ENCODE measurements around the gene MAP3K6. TPM values are rescaled to one million over a fixed set of nuclear protein-coding genes. Genes with fewer than 3 reads are reported as not detected.

The MAP3K6 gene
- total RNA-seq, 2 donors from 2014 or later = 78.6 to 85.6 TPM

GRCh38 chr1:27363766-27364695, 2.7 kb downstream of the MAP3K6 start:
- Histone ChIP-seq H3K4me3 (no peak overlapping the region), H3K27me3 (replicated peaks; ENCODE audit: insufficient read depth) (no peaks in the 10 kb centered on the region), H3K27ac (peak overlapping the region in 1 of 2 donors; percentile 99), H3K4me1 (ENCODE audit: control insufficient read depth in 1 of 2, low read depth in 2 of 2) (peaks cover 16 to 36% of the 10 kb centered on the region in 2 donors), H3K9me3 (no peaks in the 10 kb centered on the region), H3K36me3 (peaks cover 49% of the 10 kb centered on the region)
- TF ChIP-seq CTCF (IDR thresholded peaks at IDR 0.05) = no peak
- ATAC-seq (ENCODE audit: insufficient number of reproducible peaks, low FRiP score, low read depth) (no peak), DNase-seq (ENCODE audit: low spot score) (no peak)

- Histone ChIP-seq H3K27ac (no peak overlapping the region), H3K9me3 (no peaks in the 10 kb centered on the region), H3K4me3 (no peak overlapping the region), H3K4me1 (ENCODE audit: control insufficient read depth in 1 of 2, low read depth in 2 of 2) (peaks cover 7 to 25% of the 10 kb centered on the region in 2 donors), H3K27me3 (replicated peaks; ENCODE audit: insufficient read depth) (no peaks in the 10 kb centered on the region), H3K36me3 (peaks cover 72% of the 10 kb centered on the region)
- no peak for TF ChIP-seq CTCF (IDR thresholded peaks at IDR 0.05)
- ATAC-seq (ENCODE audit: insufficient number of reproducible peaks, low FRiP score, low read depth) (no peak), DNase-seq (ENCODE audit: low spot score) (no peak)
Measured at GRCh38 chr1:27361553-27361952, 5.2 kb downstream of the MAP3K6 start.

- no peak for TF ChIP-seq CTCF (IDR thresholded peaks at IDR 0.05)
- ATAC-seq (ENCODE audit: insufficient number of reproducible peaks, low FRiP score, low read depth) = no peak
- Histone ChIP-seq H3K9me3 (no peaks in the 10 kb centered on the region), H3K27ac (no peak overlapping the region), H3K36me3 (peaks cover 78% of the 10 kb centered on the region), H3K4me1 (ENCODE audit: control insufficient read depth in 1 of 2, low read depth in 2 of 2) (peaks cover 7 to 25% of the 10 kb centered on the region in 2 donors), H3K27me3 (replicated peaks; ENCODE audit: insufficient read depth) (no peaks in the 10 kb centered on the region), H3K4me3 (no peak overlapping the region)
- no peak for DNase-seq (ENCODE audit: low spot score)
Measured at GRCh38 chr1:27361044-27361402, 5.7 kb downstream of the MAP3K6 start.

GRCh38 chr1:27360159-27361043, 6.4 kb downstream of the MAP3K6 start:
- H3K27me3 ChIP-seq (replicated peaks; ENCODE audit: insufficient read depth) = no peaks in the 10 kb centered on the region
- H3K4me3 ChIP-seq = peak overlapping the region; percentile 49
- ATAC-seq (ENCODE audit: insufficient number of reproducible peaks, low FRiP score, low read depth) (no peak), DNase-seq (ENCODE audit: low spot score) (no peak)
- peaks cover 84% of the 10 kb centered on the region for H3K36me3 ChIP-seq
- H3K9me3 ChIP-seq = no peaks in the 10 kb centered on the region
- no peak overlapping the region for H3K27ac ChIP-seq
- H3K4me1 ChIP-seq (ENCODE audit: control insufficient read depth in 1 of 2, low read depth in 2 of 2) = peaks cover 7 to 25% of the 10 kb centered on the region in 2 donors
- TF ChIP-seq CTCF (IDR thresholded peaks at IDR 0.05) = no peak

- no peak for DNase-seq (ENCODE audit: low spot score)
- no peak for ATAC-seq (ENCODE audit: insufficient number of reproducible peaks, low FRiP score, low read depth)
- Histone ChIP-seq H3K27me3 (replicated peaks; ENCODE audit: insufficient read depth) (no peaks in the 10 kb centered on the region), H3K4me1 (ENCODE audit: control insufficient read depth in 1 of 2, low read depth in 2 of 2) (peaks cover 3 to 21% of the 10 kb centered on the region in 2 donors), H3K27ac (no peak overlapping the region), H3K36me3 (peaks cover 88% of the 10 kb centered on the region), H3K9me3 (no peaks in the 10 kb centered on the region), H3K4me3 (no peak overlapping the region)
- TF ChIP-seq CTCF (IDR thresholded peaks at IDR 0.05) = no peak
Measured at GRCh38 chr1:27359822-27360158, 7.0 kb downstream of the MAP3K6 start.
